Prostate gland (tissue), 2 donors: Measurements from ENCODE around the gene CEP95. TPM values are rescaled to one million over a fixed set of nuclear protein-coding genes. Genes with fewer than 3 reads are reported as not detected.
"Not testable (repeated sequence)": the region's sequence is repeated elsewhere in the genome, so short reads cannot be mapped to it uniquely, and the experiment has no call there.

Experiments used
- DNase-seq: peaks from one replicate; pipeline ENCODE4 v3.0.0-alpha.2; 2019; ENCODE audit warnings: low spot score
- H3K27ac ChIP-seq, 2 donors: fragments of 200-600 bp; sonication (generic); 2 replicates each; pipeline ENCODE4 v1.5.1; 2017 to 2019
- H3K27me3 ChIP-seq: fragments of 200-600 bp; sonication (generic); replicated peaks from 2 replicates; pipeline ENCODE4 v1.5.1; 2019; ENCODE audit not compliant: insufficient read depth
- H3K36me3 ChIP-seq, 2 donors: fragments of 200-600 bp; sonication (generic); 1 replicate in 1 of 2; 2 replicates in 1 of 2; pipeline versions ENCODE4 v1.5.1 to v1.8.1; 2017 to 2019
- H3K4me1 ChIP-seq: fragments of 200-600 bp; sonication (generic); replicated peaks from 2 replicates; pipeline ENCODE4 v1.5.1; 2019
- H3K4me3 ChIP-seq, 2 donors: fragments of 200-600 bp; sonication (generic); 2 replicates each; pipeline ENCODE4 v1.5.1; 2017 to 2019
- H3K9me3 ChIP-seq: fragments of 200-600 bp; sonication (generic); 2 replicates; pipeline ENCODE4 v1.5.1; 2017
- POLR2A ChIP-seq: fragments of 450-650 bp; IDR thresholded peaks from one replicate; pipeline ENCODE4 v1.6.1; 2016; ENCODE audit warnings: antibody characterized with exemption, mild to moderate bottlenecking
- POLR2AphosphoS5 ChIP-seq: sonication (generic); formaldehyde crosslinking; IDR thresholded peaks from one replicate; pipeline ENCODE4 v1.6.1; 2017; ENCODE audit warnings: antibody characterized with exemption
- WGBS: methylation state at CpG from one replicate; pipeline ENCODE4 v1.1.5; 2018; 5-methylcytosine and 5-hydroxymethylcytosine counted together
- intact Hi-C: fragments of 100-400 bp; cut with DNase I; formaldehyde crosslinking; loops from one replicate; pipeline ENCODE4 v1.14.2; 2022
- total RNA-seq, 2 donors: library from RNA; depleted of rRNA; stranded (reverse); fragments of >200 nt; gene quantifications; one replicate each; pipeline ENCODE4 v1.1.0, GENCODE V29; 2016
- TF ChIP-seq, protein P1 (sequence below), 4 experiments: fragments of 200-600 bp in 2 of 4; fragments of 450-650 bp in 2 of 4; sonication (generic) in 2 of 4; IDR thresholded peaks; 1 replicate in 3 of 4; 2 replicates in 1 of 4; pipeline ENCODE4 v1.5.1; 2016 to 2019; ENCODE audit warnings: antibody characterized with exemption in 4 of 4, mild to moderate bottlenecking in 2 of 4, moderate library complexity in 2 of 4

The CEP95 gene
- total RNA-seq, 2 donors from 2014 or later: 26.8 to 50.6 TPM

DNA sequence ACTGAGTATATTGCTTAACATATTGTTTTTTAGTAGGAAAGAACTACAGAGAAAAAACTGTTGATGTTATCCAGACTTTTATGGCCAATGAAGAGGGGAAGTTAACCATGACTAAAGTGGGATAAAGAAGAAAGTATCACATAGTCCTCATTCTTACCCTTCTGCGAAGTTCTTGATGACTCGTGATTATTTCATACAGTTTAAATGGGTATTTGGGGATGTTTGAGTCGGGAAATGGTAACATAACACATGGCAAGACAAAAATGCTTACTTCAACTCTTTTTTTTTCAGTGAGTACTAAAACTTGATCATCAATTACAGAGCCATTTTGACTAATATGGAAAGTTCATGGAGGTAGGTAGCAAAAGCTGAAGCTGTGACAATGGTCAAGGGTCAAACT lies 14.8 kb upstream of the CEP95 start:
- intact Hi-C loops: loop anchor here (5.0 kb wide), 1 partner anchor 70 kb away; no protein-coding TSS in a partner anchor
- Histone ChIP-seq H3K4me1 (no peaks in the 10 kb centered on the region), H3K27me3 (no peaks in the 10 kb centered on the region), H3K36me3 (peaks cover 0 to 2% of the 10 kb centered on the region in 2 donors), H3K9me3 (no peaks in the 10 kb centered on the region), H3K4me3 (no peak overlapping the region), H3K27ac (no peak overlapping the region)
- TF ChIP-seq POLR2AphosphoS5 (no peak), POLR2A (no peak)
- TF ChIP-seq, protein P1, sequence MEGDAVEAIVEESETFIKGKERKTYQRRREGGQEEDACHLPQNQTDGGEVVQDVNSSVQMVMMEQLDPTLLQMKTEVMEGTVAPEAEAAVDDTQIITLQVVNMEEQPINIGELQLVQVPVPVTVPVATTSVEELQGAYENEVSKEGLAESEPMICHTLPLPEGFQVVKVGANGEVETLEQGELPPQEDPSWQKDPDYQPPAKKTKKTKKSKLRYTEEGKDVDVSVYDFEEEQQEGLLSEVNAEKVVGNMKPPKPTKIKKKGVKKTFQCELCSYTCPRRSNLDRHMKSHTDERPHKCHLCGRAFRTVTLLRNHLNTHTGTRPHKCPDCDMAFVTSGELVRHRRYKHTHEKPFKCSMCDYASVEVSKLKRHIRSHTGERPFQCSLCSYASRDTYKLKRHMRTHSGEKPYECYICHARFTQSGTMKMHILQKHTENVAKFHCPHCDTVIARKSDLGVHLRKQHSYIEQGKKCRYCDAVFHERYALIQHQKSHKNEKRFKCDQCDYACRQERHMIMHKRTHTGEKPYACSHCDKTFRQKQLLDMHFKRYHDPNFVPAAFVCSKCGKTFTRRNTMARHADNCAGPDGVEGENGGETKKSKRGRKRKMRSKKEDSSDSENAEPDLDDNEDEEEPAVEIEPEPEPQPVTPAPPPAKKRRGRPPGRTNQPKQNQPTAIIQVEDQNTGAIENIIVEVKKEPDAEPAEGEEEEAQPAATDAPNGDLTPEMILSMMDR (IDR thresholded peaks at IDR 0.05): no peak
- DNase-seq: no peak
- 81% methylated on average over 3 of the region's 3 CpGs for WGBS

DNA sequence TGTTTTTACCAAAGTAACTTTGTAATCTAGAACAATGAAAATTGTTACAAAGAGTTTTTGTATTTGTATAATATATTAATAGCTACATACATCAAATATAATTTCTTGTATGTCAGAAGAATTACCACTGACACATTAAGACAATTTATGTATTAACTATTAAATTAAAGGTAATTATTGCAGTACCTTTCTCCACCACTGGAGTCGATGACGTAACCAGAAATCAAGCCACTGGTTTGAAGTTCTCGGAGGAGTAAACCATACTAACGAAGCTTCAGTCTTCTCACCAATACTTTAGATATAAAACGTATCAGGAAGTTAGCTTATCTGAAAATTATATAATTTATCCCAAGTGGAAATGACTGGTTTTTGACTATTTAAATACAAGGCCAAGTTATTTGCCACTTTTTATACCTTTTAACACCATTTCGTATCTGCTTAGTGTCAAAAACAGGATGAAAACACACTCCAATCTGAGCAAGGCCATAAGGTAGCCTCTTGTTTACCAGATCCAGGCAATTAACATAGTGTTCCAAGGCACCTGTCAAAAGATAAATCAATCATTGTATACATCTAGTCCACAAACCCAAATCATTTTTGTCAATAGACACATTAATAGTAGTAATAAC lies 14.2 kb upstream of the CEP95 start:
- no peak overlapping the region for H3K4me3 ChIP-seq
- peaks cover 0 to 2% of the 10 kb centered on the region in 2 donors for H3K36me3 ChIP-seq
- TF ChIP-seq, protein P1 (IDR thresholded peaks at IDR 0.05): peak in 3 of 4 experiments; percentile 18 to 67 (median 37)
- TF ChIP-seq POLR2A (no peak), POLR2AphosphoS5 (no peak)
- 88% methylated on average over 6 of the region's 6 CpGs for WGBS
- no peaks in the 10 kb centered on the region for H3K27me3 ChIP-seq
- H3K27ac ChIP-seq: no peak overlapping the region
- intact Hi-C loops: loop anchor here (5.0 kb wide), 1 partner anchor 70 kb away; no protein-coding TSS in a partner anchor
- DNase-seq: no peak
- H3K9me3 ChIP-seq: no peaks in the 10 kb centered on the region
- peaks cover 5% of the 10 kb centered on the region for H3K4me1 ChIP-seq

DNA sequence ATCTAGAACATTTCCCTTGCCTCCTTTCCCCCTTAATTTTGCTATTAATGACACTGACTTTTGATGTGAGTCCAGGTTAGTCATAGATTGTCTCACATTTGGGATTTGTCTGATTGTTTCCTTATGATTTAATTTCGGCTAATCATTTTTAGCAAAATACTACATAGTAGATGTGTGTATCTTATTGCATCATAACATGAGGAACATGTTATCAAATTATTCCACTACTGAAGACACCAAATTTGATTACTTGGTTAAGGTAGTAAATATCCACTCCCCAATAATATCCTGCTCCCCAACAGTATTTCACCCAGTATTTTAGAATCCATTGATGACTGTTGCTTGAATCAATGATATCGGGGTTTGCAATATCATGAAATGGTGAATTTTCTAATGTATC lies 12.7 kb upstream of the CEP95 start:
- peaks cover 14% of the 10 kb centered on the region for H3K4me1 ChIP-seq
- no peak overlapping the region for H3K4me3 ChIP-seq
- DNase-seq: no peak
- 94% methylated on average over 2 of the region's 2 CpGs for WGBS
- no peaks in the 10 kb centered on the region for H3K9me3 ChIP-seq
- H3K27me3 ChIP-seq: no peaks in the 10 kb centered on the region
- intact Hi-C loops: loop anchor here (5.0 kb wide), 1 partner anchor 72 kb away; no protein-coding TSS in a partner anchor
- TF ChIP-seq, protein P1 (IDR thresholded peaks at IDR 0.05): no peak
- TF ChIP-seq POLR2A (no peak), POLR2AphosphoS5 (no peak)
- H3K27ac ChIP-seq: no peak overlapping the region
- H3K36me3 ChIP-seq: peaks cover 0 to 2% of the 10 kb centered on the region in 2 donors

DNA sequence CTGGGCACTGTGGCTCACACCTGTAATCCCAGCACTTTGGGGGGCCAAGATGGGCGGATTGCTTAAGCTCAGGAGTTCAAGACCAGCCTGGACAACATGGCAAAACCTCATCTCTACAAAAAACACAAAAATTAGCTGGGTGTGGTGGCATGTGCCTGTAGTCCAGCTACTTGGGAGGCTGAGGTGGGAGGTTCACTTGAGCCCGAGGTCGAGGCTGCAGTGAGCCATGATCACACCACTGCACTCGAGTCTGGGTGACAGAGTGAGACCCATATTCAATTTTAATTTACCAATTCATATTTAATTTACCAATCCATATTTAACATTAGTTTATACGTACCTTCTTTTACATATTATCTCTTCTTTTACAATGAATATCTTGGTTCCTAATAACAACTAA lies 11.5 kb upstream of the CEP95 start:
- H3K27ac ChIP-seq, DNase-seq, H3K4me3 ChIP-seq, H3K9me3 ChIP-seq, intact Hi-C loops, H3K27me3 ChIP-seq, H3K36me3 ChIP-seq: not testable (repeated sequence)
- WGBS: 95% methylated on average over 5 of the region's 5 CpGs
- H3K4me1 ChIP-seq: peaks cover 14% of the 10 kb centered on the region

DNA sequence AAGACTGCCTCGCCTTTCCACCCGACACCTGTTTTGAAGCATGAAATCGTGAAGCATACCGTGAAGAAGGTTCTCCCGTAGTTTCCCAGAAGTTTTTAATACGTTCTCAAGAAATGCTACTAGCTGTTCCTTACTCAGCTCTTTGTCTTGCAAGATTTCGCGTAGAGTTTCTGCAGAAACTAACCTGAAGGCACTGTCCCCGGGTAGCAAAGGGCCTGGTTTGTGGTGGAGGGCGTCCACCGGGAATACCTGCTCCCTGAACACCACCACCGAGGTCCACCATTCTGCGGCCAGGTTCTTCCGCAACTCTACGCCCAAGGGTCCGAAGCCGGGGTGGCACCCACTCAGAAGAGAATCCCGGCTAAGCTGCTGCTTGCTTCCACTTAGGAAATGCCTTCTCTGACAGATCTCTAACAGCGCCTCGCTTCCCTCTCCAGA lies 10.4 kb upstream of the CEP95 start:
- DNase-seq: no peak
- Histone ChIP-seq H3K4me1 (peaks cover 14% of the 10 kb centered on the region), H3K36me3 (peaks cover 10 to 16% of the 10 kb centered on the region in 2 donors), H3K27me3 (no peaks in the 10 kb centered on the region), H3K4me3 (peak overlapping the region; percentile 61 to 62), H3K9me3 (no peaks in the 10 kb centered on the region), H3K27ac (peak overlapping the region; percentile 70 to 71)
- 0% methylated on average over 20 of the region's 20 CpGs for WGBS
- intact Hi-C loops: no loop called here
- no peak for TF ChIP-seq POLR2AphosphoS5
- TF ChIP-seq, protein P1 (IDR thresholded peaks at IDR 0.05): no peak
- no peak for TF ChIP-seq POLR2A
